Inflammatory macrophage (primary cell): ENCODE measurements around the gene SLC6A16.

ENCODE experiments used
- DNase-seq, 2 donors: peaks; one replicate each; pipeline ENCODE4 v3.0.0-alpha.2; 2020 to 2022

SLC6A16 gene

GRCh38 chr19:49266409-49266808 lies 58.6 kb downstream of the SLC6A16 start:
- peak; percentile 38 to 42 for DNase-seq

- DNase-seq = no peak
These were observed 60.7 kb downstream of the SLC6A16 start for GRCh38 chr19:49264258-49264657.

- no peak for DNase-seq
These were observed 63.4 kb downstream of the SLC6A16 start for GRCh38 chr19:49261602-49262001.

GRCh38 chr19:49256691-49257090 lies 68.3 kb downstream of the SLC6A16 start:
- DNase-seq = no peak

- no peak for DNase-seq
These were observed 69.3 kb downstream of the SLC6A16 start for GRCh38 chr19:49255674-49256073.

- DNase-seq = no peak
These were observed 75.1 kb downstream of the SLC6A16 start for GRCh38 chr19:49249933-49250332.

- peak; percentile 13 to 32 for DNase-seq
These were observed 77.3 kb downstream of the SLC6A16 start for GRCh38 chr19:49247676-49248075.

- no peak for DNase-seq
These were observed 80.7 kb downstream of the SLC6A16 start for GRCh38 chr19:49244256-49244655.

- no peak for DNase-seq
These were observed 81.3 kb downstream of the SLC6A16 start for GRCh38 chr19:49243726-49244125.

GRCh38 chr19:49243129-49243528 lies 81.9 kb downstream of the SLC6A16 start:
- DNase-seq = no peak

- no peak for DNase-seq
These were observed 83.2 kb downstream of the SLC6A16 start for GRCh38 chr19:49241769-49242168.
